Sigmoid colon (tissue), 4 donors: ENCODE data around the gene PHOSPHO2.

Experiments
- EP300 ChIP-seq, 4 donors: sonication (generic); formaldehyde crosslinking; IDR thresholded peaks; one replicate each; pipeline ENCODE4 v1.6.1; 2017; ENCODE audit warnings: antibody characterized with exemption in 4 of 4
- POLR2A ChIP-seq, 2 donors: fragments of 450-650 bp; IDR thresholded peaks; one replicate each; pipeline ENCODE4 v1.6.1; 2016; ENCODE audit warnings: antibody characterized with exemption in 2 of 2, mild to moderate bottlenecking in 2 of 2, moderate library complexity in 2 of 2

DNA sequence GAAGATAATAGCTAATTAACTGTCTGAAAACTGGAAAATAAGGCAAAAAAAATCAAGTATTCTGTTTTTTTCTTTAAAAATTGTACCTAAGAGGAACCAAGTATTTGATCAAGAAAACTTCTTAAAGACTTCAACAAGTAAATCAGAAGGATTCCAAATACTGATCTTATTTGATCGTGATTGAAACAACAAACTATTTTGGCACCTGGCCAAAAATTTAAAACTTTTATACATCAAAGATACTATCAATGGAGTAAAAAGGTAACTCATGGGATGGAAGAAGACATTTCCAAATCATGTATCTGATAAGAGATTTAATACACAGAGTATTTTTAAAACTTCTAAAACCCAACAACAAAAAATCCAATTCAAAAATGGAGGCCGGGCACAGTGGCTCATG lies 46.8 kb upstream of the PHOSPHO2 start:
- TF ChIP-seq POLR2A (IDR thresholded peaks at IDR 0.05) (no peak), EP300 (IDR thresholded peaks at IDR 0.05) (no peak)
